Ammon's horn (tissue), 1 donor: ENCODE measurements around the gene STAT5B.
A peak's percentile ranks its signal among the peaks of the same experiment; 100 is the strongest.

Experiments
- DNase-seq: peaks from one replicate; pipeline ENCODE4 v3.0.0-alpha.2; 2016; ENCODE audit warnings: low spot score

Gene STAT5B

GRCh38 chr17:42284566-42284965 is 8.4 kb upstream of the STAT5B start:
- no peak for DNase-seq

- DNase-seq, result no peak
These were observed 7.8 kb upstream of the STAT5B start for GRCh38 chr17:42284024-42284369.

- no peak for DNase-seq
These were observed 7.2 kb upstream of the STAT5B start for GRCh38 chr17:42283241-42284023.

- no peak for DNase-seq
These were observed 6.4 kb upstream of the STAT5B start for GRCh38 chr17:42282478-42283080.

GRCh38 chr17:42281571-42282096 is 5.4 kb upstream of the STAT5B start:
- DNase-seq, result no peak

GRCh38 chr17:42279776-42280630 is 3.8 kb upstream of the STAT5B start:
- no peak for DNase-seq

- DNase-seq, result no peak
These were observed 1.1 kb upstream of the STAT5B start for GRCh38 chr17:42277342-42277712.

GRCh38 chr17:42276609-42277341 is 584 bp upstream of the STAT5B start:
- DNase-seq, result peak; percentile 55

- no peak for DNase-seq
These were observed 448 bp downstream of the STAT5B start for GRCh38 chr17:42275527-42276358.

GRCh38 chr17:42274812-42275526 is 1.2 kb downstream of the STAT5B start:
- no peak for DNase-seq

GRCh38 chr17:42274253-42274542 is 2.0 kb downstream of the STAT5B start:
- no peak for DNase-seq

GRCh38 chr17:42273474-42274252 is 2.5 kb downstream of the STAT5B start:
- DNase-seq, result no peak

- DNase-seq, result no peak
These were observed 3.9 kb downstream of the STAT5B start for GRCh38 chr17:42272162-42272907.

- no peak for DNase-seq
These were observed 4.5 kb downstream of the STAT5B start for GRCh38 chr17:42271779-42272035.

GRCh38 chr17:42271006-42271778 is 5.0 kb downstream of the STAT5B start:
- no peak for DNase-seq

GRCh38 chr17:42270596-42270995 is 5.6 kb downstream of the STAT5B start:
- DNase-seq, result no peak

GRCh38 chr17:42270170-42270535 is 6.0 kb downstream of the STAT5B start:
- no peak for DNase-seq

GRCh38 chr17:42268236-42268635 is 8.0 kb downstream of the STAT5B start:
- no peak for DNase-seq
